Renal cortex interstitium (tissue), 11 donors: Measurements from ENCODE around the gene PLPPR5. TPM values are rescaled to one million over a fixed set of nuclear protein-coding genes. Genes with fewer than 3 reads are reported as not detected.
"Not testable (repeated sequence)": the region's sequence is repeated elsewhere in the genome, so short reads cannot be mapped to it uniquely, and the experiment has no call there.

Experiments used
- DNase-seq, 11 donors: peaks; one replicate each; pipeline ENCODE4 v3.0.0-alpha.2; 2013; ENCODE audit warnings: low read depth in 9 of 11, low spot score in 4 of 11; ENCODE audit errors: extremely low read depth in 1 of 11
- polyA plus RNA-seq, 3 donors: library from polyadenylated mRNA; unstranded; fragments of 120-200 nt; gene quantifications; one replicate each; pipeline ENCODE4 v1.2.1, GENCODE V29; 2013; ENCODE audit not compliant: insufficient read length in 3 of 3

The PLPPR5 gene
- polyA plus RNA-seq, 3 donors: 1.7 to 2.8 (median 1.8) TPM

DNA sequence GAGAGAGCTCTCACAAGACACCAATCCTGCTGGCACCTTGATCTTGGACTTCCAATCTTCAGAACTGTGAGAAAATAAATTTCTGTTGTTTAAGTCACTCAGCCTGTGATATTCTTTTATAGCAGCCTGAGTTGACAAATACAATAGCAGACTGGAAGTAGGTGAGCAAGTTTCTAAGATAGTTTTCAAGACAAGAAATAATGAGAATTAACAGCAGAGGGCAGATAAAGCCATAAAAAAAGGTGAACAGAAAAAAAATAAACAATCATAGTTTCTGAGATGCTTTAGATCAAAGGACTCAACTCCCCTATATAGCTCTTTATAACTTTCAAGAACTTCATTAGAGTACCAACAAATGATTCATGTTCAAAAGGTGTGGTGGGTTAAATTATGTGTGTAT is 119.8 kb downstream of the PLPPR5 start:
- DNase-seq: no peak

DNA sequence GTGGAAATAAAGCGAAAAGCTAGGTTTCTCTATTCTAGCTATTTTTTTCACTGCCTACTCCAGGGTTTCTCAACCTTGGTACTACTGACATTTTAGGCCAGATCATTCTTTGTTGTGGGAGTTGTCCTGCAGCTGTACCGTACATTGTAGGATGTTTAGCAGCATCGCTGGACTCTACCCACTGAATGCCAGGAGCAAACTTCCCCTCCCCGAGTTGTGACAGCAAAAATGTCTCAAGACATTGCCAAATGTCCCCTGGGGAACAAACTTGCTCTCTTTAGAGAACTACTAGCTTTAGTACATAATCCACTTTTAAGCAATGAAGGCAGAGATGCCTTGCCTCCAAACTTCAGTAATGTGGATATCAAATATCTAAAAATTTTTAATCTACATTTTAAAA is 122.8 kb downstream of the PLPPR5 start:
- DNase-seq: no peak

DNA sequence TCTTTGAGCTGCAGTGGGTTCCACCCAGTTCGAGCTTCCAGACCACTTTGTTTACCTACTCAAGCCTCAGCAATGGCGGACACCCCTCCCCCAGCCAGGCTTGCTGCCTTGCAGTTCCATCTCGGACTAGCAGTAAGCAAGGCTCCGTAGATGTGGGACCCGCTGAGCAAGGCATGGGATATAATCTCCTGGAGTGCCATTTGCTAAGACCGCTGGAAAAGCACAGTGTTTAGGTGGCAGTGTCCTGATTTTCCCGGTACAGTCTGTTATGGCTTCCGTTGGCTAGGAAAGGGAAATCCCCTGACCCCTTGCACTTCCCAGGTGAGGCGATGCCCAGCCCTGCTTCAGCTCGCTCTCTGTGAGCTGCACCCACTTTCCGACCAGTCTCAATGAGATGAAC is 123.4 kb downstream of the PLPPR5 start:
- not testable (repeated sequence) for DNase-seq

DNA sequence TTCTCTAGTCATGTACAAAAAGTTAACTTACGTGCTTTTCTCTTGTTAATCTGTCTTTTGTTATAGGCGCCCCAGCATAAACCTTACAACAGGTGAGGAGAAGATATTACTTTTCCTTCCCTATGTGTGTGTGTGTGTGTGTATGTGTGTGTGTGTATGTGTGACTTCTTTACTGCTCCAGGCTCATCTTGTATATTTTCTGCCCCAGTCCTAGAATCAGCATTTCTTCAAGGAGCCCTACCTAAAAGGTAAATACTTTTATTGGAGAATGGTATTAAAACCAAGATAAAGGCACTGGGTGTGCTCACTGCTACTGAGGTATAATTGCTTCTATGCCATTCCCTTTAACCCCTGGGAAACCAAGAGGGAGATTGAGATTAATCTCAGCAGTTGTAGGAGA is 129.8 kb downstream of the PLPPR5 start:
- DNase-seq: no peak

DNA sequence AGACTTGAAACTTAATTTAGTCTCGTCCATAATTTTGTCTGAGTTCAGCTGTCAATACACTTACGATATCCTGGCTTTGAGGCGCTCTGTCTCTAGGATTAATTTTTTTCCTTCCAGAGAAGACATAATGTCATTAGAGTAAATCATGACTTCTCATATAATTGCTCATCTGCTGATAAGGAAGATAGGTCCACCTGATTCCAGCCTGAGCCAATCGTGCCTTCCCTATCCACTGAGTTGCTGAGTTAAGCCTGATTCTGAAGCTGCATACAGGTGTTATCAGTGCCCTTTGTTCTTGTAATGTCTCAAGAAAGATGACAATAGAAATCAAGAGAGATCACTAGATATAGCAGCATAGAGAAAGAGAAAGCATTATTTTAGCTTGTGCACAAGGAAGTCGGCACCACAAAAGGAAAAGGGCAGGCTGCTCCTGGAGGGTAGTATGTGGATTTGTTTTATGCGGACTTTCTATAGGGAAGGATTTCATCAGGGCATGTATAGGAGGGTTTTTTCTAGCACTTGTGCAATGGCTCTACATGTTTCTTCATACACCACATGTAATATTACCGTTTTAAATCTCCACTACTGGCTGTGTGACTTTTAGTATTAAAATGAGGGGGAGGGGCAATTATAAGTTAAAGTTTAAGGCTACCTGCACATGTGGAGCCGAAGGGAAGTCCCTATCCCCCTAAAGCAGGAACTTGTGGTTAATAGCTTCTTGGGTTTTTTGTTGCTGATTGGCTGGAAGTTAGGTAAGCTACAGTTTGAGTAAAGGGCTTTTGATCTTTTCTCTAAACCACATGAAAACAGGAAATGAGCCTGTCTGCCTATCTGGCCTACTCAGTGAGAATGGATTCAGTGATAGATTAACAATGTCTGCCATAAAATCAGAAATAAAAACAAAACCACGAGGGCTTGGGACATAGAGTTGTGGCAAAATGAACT is 133.4 kb downstream of the PLPPR5 start:
- DNase-seq: no peak

DNA sequence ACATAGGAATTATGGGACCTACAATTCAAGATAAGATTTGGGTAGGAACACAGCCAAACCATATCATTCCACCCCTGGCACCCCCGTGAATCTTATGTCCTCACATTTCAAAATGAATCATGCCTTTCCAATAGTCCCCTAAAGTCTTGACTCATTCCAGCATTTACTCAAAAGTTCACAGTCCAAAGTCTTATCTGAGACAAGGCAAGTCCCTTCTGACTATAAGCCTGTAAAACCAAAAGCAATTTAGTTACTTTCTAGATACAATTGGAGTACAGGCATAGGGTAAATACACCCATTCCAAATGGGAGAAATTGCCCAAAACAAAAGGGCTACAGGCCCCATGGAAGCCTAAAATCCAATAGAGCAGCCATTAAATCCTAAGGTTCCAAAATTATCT is 138.9 kb downstream of the PLPPR5 start:
- no peak for DNase-seq

DNA sequence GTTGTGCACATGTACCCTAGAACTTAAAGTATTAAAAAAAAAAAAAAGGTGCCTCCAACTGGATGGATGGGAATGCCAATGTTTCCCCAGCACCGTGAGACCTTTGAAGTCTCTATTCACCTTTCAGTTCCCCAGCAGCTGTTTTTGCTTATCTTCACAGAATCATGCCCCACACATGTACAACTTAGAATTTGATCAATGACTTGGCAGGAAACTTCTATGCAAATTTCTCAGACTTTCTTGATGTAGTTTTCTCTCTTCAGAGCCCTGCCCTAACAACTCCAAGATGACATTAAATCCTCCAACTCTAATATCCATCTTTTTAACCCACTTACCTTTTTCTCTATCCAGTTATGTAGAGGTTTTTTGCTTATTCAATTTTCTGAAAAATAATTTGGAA is 144.3 kb downstream of the PLPPR5 start:
- DNase-seq: no peak

DNA sequence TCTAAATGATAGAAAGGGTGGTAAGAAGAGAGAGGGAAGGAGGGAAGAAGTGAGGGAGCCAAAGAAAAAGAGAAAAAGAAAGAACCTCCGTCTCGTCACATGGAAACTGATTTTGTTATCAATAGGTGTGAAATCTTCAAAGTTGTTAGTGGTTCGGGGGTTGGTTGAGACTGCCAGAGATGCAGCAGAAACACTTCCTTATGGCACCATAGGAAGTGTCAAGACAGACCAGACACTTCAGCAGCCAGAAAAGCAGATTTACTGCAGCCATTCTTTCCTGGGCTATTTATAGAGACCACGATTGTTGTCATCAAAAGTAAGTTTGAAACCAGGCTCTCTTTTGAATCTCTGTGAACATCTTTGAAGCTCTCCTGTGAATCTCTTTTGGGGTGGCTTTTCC is 150.5 kb downstream of the PLPPR5 start:
- DNase-seq: no peak

DNA sequence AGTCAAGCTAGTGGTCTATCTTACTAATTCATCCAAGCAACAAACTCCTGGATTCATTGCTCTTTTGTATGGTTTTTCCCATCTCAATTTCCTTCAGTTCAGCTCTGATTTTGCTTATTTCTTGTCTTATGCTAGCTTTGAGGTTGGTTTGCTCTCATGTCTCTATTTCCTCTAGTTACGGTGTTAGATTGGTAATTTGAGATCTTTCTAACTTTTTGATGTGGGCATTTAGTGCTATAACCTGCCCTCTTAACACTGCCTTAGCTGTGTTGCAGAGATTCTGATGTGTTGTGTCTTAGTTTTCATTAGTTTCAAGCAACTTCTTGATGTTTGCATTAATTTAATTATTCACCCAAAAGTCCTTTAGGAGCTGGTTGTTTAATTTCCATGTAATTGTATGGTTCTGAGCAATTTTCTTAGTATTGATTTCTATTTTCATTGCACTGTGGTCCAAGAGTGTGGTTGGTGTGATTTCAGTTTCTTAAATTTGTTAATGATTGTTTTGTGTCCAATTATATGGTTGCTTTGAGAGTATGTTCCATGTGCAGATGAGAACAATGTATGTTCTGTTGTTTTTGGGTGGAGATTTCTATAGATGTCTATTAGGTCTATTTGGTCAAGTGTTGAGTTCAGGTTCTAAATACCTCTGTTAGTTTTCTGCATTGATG is 154.6 kb downstream of the PLPPR5 start:
- no peak for DNase-seq

DNA sequence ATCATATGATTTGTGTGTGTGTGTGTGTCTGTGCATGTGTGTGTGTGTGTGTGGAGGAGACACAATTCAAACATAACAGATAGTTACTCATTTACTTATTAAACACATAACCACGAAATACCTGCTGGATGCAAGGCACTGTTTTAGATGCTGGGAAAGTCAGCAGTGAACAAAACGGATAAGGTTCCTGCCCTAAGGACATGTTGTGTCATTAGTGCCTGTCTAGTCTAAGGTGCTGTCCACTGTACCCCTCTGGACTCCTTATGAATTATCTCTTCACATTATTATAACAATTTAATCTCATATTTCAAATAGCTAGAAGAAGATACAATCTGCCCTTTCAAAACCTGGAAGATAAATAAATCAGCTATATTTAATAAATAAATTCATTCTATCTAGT is 162.4 kb downstream of the PLPPR5 start:
- DNase-seq: peak in 1 of 11 donors; percentile 0
